HepG2 (cell line): Measurements from ENCODE around the gene FBXO28. TPM values are rescaled to one million over a fixed set of nuclear protein-coding genes. Genes with fewer than 3 reads are reported as not detected.

ENCODE experiments used
- polyA plus RNA-seq, 8 experiments: library from polyadenylated mRNA; depleted of rRNA in 3 of 8; stranded (reverse) in 7 of 8; unstranded in 1 of 8; fragments of >200 nt; fragmentation: Illumina TruSeq in 4 of 8; extraction: Trizol in 4 of 8; gene quantifications; 2 replicates each; pipeline versions ENCODE4 v1.2.1 to v1.2.3, GENCODE V29; 2011 to 2016; ENCODE audit warnings: low read depth in 4 of 8, missing spikeins in 1 of 8, mixed read lengths in 1 of 8; ENCODE audit not compliant: insufficient read depth in 1 of 8
- small RNA-seq, 3 experiments: library from RNA; depleted of rRNA; stranded (forward); fragments of <200 nt; gene quantifications; one replicate each; pipeline ENCODE3, GENCODE V24; 2012; ENCODE audit warnings: low read depth in 2 of 3, low replicate concordance in 1 of 3; ENCODE audit not compliant: insufficient read length in 3 of 3, insufficient read depth in 2 of 3
- total RNA-seq, 5 experiments: library from RNA; depleted of rRNA; stranded (reverse); fragments of >200 nt; fragmentation: Illumina TruSeq; extraction: Trizol; gene quantifications; 2 replicates each; pipeline ENCODE4 v1.2.3, GENCODE V29; 2016; ENCODE audit warnings: low read depth in 1 of 5

Gene FBXO28
- total and polyA plus RNA-seq, 2 of the 13 experiments (the other 11 are each of a cell fraction or from before 2014, with no cell fraction given) = 8.5 to 29.1 TPM

Small RNA genes within 50 kb of the gene (small RNA-seq; reads per million reads assigned to genes)
- gene AC092809.3 (0 reads per million in 3 experiments), gene RF00139 (0 reads per million in 3 experiments), gene RN7SKP49 (0 reads per million in 3 experiments)

Other genes starting within 250 kb of the FBXO28 start
- gene DEGS1, start 69.1 kb downstream of the FBXO28 start, total RNA-seq (2016; rRNA removed; fragmentation: Illumina TruSeq; extraction: Trizol) = 7.8 and 18.1 TPM in 2 replicates
- 27.8 and 35.9 TPM in 2 replicates for gene DEGS1, start 69.1 kb downstream of the FBXO28 start, polyA plus RNA-seq (2011; rRNA removed)
- 18.2 and 21.0 TPM in 2 replicates for gene NVL, start 216.1 kb downstream of the FBXO28 start, total RNA-seq (2016; rRNA removed; fragmentation: Illumina TruSeq; extraction: Trizol)
- gene NVL, start 216.1 kb downstream of the FBXO28 start, polyA plus RNA-seq (2011; rRNA removed) = 7.6 and 8.3 TPM in 2 replicates
- gene CNIH4, start 242.8 kb downstream of the FBXO28 start, total RNA-seq (2016; rRNA removed; fragmentation: Illumina TruSeq; extraction: Trizol) = 30.3 and 51.8 TPM in 2 replicates
- 50.4 and 52.9 TPM in 2 replicates for gene CNIH4, start 242.8 kb downstream of the FBXO28 start, polyA plus RNA-seq (2011; rRNA removed)